A673 (cell line): ENCODE data around the gene WNK4. TPM values are rescaled to one million over a fixed set of nuclear protein-coding genes. Genes with fewer than 3 reads are reported as not detected.

Experiments used
- BruUV-seq: library from RNA; stranded (reverse); fragments of 400-500 nt; replicated peaks from 2 replicates; lab custom pipeline; 2021; lab: Mats Ljungman, UMichigan
- CTCF ChIA-PET: fragments of 300-600 bp; sonication (Branson Sonifier 250); formaldehyde crosslinking; loops from one replicate; lab custom pipeline; 2022; ENCODE audit warnings: antibody characterized with exemption; lab: Charles Lee
- POLR2A ChIA-PET: fragments of 300-600 bp; sonication (Branson Sonifier 250); formaldehyde crosslinking; loops from one replicate; lab custom pipeline; 2022; ENCODE audit warnings: antibody characterized with exemption; ENCODE audit not compliant: low non-redundant PET; lab: Charles Lee
- DNase-seq: peaks from one replicate; pipeline ENCODE4 v3.0.0-alpha.2; 2015; ENCODE audit warnings: low spot score
- H3K27ac ChIP-seq: fragments of 200-600 bp; sonication (generic); 2 replicates; pipeline ENCODE4 v1.5.1; 2016; ENCODE audit warnings: mixed run types, low read depth, mild to moderate bottlenecking, mixed read lengths, antibody characterized with exemption, low read length; ENCODE audit not compliant: poor library complexity, severe bottlenecking
- H3K27me3 ChIP-seq: fragments of 200-600 bp; sonication (generic); replicated peaks from 2 replicates; pipeline ENCODE4 v1.6.1; 2017; ENCODE audit warnings: mixed run types, low read depth, mild to moderate bottlenecking, mixed read lengths, antibody characterized with exemption, low read length; ENCODE audit not compliant: insufficient read depth, poor library complexity
- H3K36me3 ChIP-seq: fragments of 200-600 bp; sonication (generic); 2 replicates; pipeline ENCODE4 v1.6.1; 2016; ENCODE audit warnings: mixed run types, mild to moderate bottlenecking, mixed read lengths, antibody characterized with exemption, low read length; ENCODE audit not compliant: insufficient read depth, poor library complexity, severe bottlenecking
- H3K4me1 ChIP-seq: fragments of 200-600 bp; sonication (generic); 2 replicates; pipeline ENCODE4 v1.6.1; 2017; ENCODE audit warnings: mixed run types, mild to moderate bottlenecking, mixed read lengths, antibody characterized with exemption, low read length; ENCODE audit not compliant: insufficient read depth, poor library complexity, severe bottlenecking
- H3K4me3 ChIP-seq: fragments of 200-600 bp; sonication (generic); 2 replicates; pipeline ENCODE4 v1.5.1; 2016; ENCODE audit warnings: low read depth, mixed run types, mild to moderate bottlenecking, mixed read lengths, low read length; ENCODE audit not compliant: poor library complexity, severe bottlenecking
- H3K9me3 ChIP-seq: fragments of 200-600 bp; sonication (generic); 2 replicates; pipeline ENCODE4 v1.6.1; 2016; ENCODE audit warnings: mixed run types, low read depth, mild to moderate bottlenecking, mixed read lengths, antibody characterized with exemption, low read length; ENCODE audit not compliant: poor library complexity, severe bottlenecking
- CTCF ChIP-seq: fragments of 300-800, 200-600 bp; sonication (generic); conservative IDR thresholded peaks from 2 replicates; pipeline ENCODE4 v1.5.1; 2017; ENCODE audit warnings: low read depth, mild to moderate bottlenecking, antibody characterized with exemption, low read length, moderate library complexity, mixed read lengths
- EZH2 ChIP-seq: fragments of 200-600 bp; sonication (generic); IDR thresholded peaks from 2 replicates; pipeline ENCODE4 v1.6.1; 2017; ENCODE audit warnings: borderline replicate concordance, low read depth, mild to moderate bottlenecking, mixed read lengths, antibody characterized with exemption, low read length; ENCODE audit not compliant: poor library complexity, severe bottlenecking
- intact Hi-C: fragments of 100-400 bp; cut with micrococcal nuclease; formaldehyde crosslinking; loops from one replicate; pipeline ENCODE4 v1.10.0; 2022; ENCODE audit not compliant: unreplicated experiment
- total RNA-seq: library from RNA; stranded (reverse); gene quantifications from 2 replicates; pipeline ENCODE4 v1.2.3, GENCODE V29; 2021

Gene WNK4
- total RNA-seq, 1 experiment from 2014 or later = 0.11 TPM

GRCh38 chr17:42817866-42818265 lies 37.5 kb downstream of the WNK4 start:
- TF ChIP-seq EZH2 = no peak
- TF ChIP-seq CTCF = no peak
- intact Hi-C loops = no loop called here
- POLR2A ChIA-PET = no interaction called here
- H3K4me1 ChIP-seq = peaks cover 6% of the 10 kb centered on the region
- H3K27ac ChIP-seq = no peak overlapping the region
- BruUV-seq = no TSS peak
- CTCF ChIA-PET = no interaction called here
- H3K27me3 ChIP-seq = no peaks in the 10 kb centered on the region
- H3K9me3 ChIP-seq = no peaks in the 10 kb centered on the region
- DNase-seq = no peak
- no peak overlapping the region for H3K4me3 ChIP-seq
- H3K36me3 ChIP-seq = peaks cover 13% of the 10 kb centered on the region

- BruUV-seq = no TSS peak
- CTCF ChIA-PET = no interaction called here
Measured at GRCh38 chr17:42818379-42818778, 38.0 kb downstream of the WNK4 start.

GRCh38 chr17:42819939-42820535 lies 39.6 kb downstream of the WNK4 start:
- H3K4me3 ChIP-seq = no peak overlapping the region
- ChIA-PET CTCF (no interaction called here), POLR2A (no interaction called here)
- peak; percentile 66 for TF ChIP-seq CTCF
- no peak for TF ChIP-seq EZH2
- no TSS peak for BruUV-seq
- DNase-seq = peak; percentile 65
- H3K27me3 ChIP-seq = no peaks in the 10 kb centered on the region
- peaks cover 4% of the 10 kb centered on the region for H3K36me3 ChIP-seq
- H3K9me3 ChIP-seq = no peaks in the 10 kb centered on the region
- H3K27ac ChIP-seq = no peak overlapping the region
- intact Hi-C loops = loop anchor here (10.0 kb wide), 1 partner anchor 95 kb away; no protein-coding TSS in a partner anchor
- H3K4me1 ChIP-seq = peaks cover 6% of the 10 kb centered on the region

More at GRCh38 chr17:42818379-42818778, 38.0 kb downstream of the WNK4 start:
- Histone ChIP-seq H3K4me3 (no peak overlapping the region), H3K27me3 (no peaks in the 10 kb centered on the region), H3K27ac (no peak overlapping the region), H3K4me1 (peaks cover 6% of the 10 kb centered on the region), H3K36me3 (peaks cover 13% of the 10 kb centered on the region), H3K9me3 (no peaks in the 10 kb centered on the region)
- DNase-seq = no peak
- intact Hi-C loops = no loop called here
- no peak for TF ChIP-seq CTCF
- no peak for TF ChIP-seq EZH2
- POLR2A ChIA-PET = no interaction called here
